Measurements from ENCODE around the gene KNG1.

- TF ChIP-seq POLR2A (IDR thresholded peaks at IDR 0.05; ENCODE audit: low read length): no peak
- TF ChIP-seq RARB (CRISPR knock-in tag; IDR thresholded peaks at IDR 0.05): no peak
- TF ChIP-seq CTCF (IDR thresholded peaks at IDR 0.05): no peak
- no peak for TF ChIP-seq SREBF2 (IDR thresholded peaks at IDR 0.05)
- TF ChIP-seq BHLHE40 (IDR thresholded peaks at IDR 0.05; ENCODE audit: low read depth, low read length): no peak
- no peak for TF ChIP-seq MAZ (IDR thresholded peaks at IDR 0.05; ENCODE audit: borderline replicate concordance, low read depth, low read length)
- TF ChIP-seq CHD2 (IDR thresholded peaks at IDR 0.05; ENCODE audit: low read length, partially characterized antibody): no peak
- TF ChIP-seq REST (IDR thresholded peaks at IDR 0.05): no peak
- no peak for TF ChIP-seq RFX5 (IDR thresholded peaks at IDR 0.05)
- no peak for TF ChIP-seq JUN (IDR thresholded peaks at IDR 0.05)
- TF ChIP-seq RAD21 (conservative IDR thresholded peaks at IDR 0.05 in 1 of 2, IDR thresholded peaks at IDR 0.05 in 1 of 2): no peak
- no peak for TF ChIP-seq FOSL2 (IDR thresholded peaks at IDR 0.05)
- TF ChIP-seq FOSL2 (CRISPR knock-in tag; IDR thresholded peaks at IDR 0.05): no peak
- TF ChIP-seq JUNB (IDR thresholded peaks at IDR 0.05): no peak
Measured at GRCh38 chr3:186754006-186754405, 36.8 kb downstream of the KNG1 start.

Data from A549 (cell line).